Coronary artery (tissue), 2 donors: ENCODE measurements around the gene C6orf132.

Experiments used
- DNase-seq: peaks from one replicate; pipeline ENCODE4 v3.0.0-alpha.2; 2017; ENCODE audit warnings: low spot score
- H3K27ac ChIP-seq, 2 donors: fragments of 200-600 bp; sonication (generic); one replicate each; pipeline ENCODE4 v1.5.1; 2016 to 2019
- H3K4me3 ChIP-seq: fragments of 200-600 bp; sonication (generic); 2 replicates; pipeline ENCODE4 v1.5.1; 2016; ENCODE audit warnings: mild to moderate bottlenecking, moderate library complexity
- TF ChIP-seq, protein P1 (sequence below): fragments of 200-600 bp; sonication (generic); IDR thresholded peaks from one replicate; pipeline ENCODE4 v1.5.1; 2019; ENCODE audit warnings: antibody characterized with exemption

Gene C6orf132

DNA sequence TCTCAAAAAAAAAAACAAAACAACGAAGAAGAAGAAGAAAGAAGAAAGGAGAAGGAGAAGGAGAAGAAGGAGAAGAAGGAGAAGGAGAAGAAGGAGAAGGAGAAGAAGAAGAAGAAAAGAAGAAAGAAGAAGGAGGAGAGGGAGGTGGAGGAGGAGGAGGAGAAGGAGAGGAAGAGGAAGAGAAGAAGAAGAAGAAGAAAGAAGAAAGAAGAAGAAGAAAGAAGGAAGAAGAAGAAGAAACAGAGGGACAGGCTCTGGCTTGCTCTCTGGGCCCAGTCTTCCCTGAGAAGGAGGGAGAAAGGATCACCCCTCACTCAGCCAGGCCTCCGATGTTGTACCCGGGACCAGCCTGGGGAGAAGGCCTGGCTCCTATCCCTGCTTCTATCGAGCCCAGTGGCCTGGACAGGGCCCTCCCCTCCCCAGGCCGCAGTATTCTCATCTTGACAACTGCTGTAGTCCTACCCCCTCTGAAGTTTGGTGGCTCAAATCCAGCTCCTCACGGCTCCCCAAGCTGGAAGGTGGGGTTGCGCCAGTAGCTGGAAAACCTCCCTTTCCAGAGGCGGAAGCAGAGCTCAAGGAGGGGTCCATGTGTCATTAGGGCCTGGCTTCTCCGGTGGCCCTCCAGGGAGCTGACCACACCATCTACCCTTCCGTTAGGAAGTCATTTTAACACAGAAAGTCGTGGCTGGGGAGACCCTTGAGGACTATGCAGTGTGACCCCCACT lies 18.9 kb downstream of the C6orf132 start:
- TF ChIP-seq, protein P1, sequence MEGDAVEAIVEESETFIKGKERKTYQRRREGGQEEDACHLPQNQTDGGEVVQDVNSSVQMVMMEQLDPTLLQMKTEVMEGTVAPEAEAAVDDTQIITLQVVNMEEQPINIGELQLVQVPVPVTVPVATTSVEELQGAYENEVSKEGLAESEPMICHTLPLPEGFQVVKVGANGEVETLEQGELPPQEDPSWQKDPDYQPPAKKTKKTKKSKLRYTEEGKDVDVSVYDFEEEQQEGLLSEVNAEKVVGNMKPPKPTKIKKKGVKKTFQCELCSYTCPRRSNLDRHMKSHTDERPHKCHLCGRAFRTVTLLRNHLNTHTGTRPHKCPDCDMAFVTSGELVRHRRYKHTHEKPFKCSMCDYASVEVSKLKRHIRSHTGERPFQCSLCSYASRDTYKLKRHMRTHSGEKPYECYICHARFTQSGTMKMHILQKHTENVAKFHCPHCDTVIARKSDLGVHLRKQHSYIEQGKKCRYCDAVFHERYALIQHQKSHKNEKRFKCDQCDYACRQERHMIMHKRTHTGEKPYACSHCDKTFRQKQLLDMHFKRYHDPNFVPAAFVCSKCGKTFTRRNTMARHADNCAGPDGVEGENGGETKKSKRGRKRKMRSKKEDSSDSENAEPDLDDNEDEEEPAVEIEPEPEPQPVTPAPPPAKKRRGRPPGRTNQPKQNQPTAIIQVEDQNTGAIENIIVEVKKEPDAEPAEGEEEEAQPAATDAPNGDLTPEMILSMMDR: no peak
- H3K4me3 ChIP-seq: no peak overlapping the region
- DNase-seq: no peak
- peak overlapping the region in 1 of 2 donors; percentile 41 for H3K27ac ChIP-seq

DNA sequence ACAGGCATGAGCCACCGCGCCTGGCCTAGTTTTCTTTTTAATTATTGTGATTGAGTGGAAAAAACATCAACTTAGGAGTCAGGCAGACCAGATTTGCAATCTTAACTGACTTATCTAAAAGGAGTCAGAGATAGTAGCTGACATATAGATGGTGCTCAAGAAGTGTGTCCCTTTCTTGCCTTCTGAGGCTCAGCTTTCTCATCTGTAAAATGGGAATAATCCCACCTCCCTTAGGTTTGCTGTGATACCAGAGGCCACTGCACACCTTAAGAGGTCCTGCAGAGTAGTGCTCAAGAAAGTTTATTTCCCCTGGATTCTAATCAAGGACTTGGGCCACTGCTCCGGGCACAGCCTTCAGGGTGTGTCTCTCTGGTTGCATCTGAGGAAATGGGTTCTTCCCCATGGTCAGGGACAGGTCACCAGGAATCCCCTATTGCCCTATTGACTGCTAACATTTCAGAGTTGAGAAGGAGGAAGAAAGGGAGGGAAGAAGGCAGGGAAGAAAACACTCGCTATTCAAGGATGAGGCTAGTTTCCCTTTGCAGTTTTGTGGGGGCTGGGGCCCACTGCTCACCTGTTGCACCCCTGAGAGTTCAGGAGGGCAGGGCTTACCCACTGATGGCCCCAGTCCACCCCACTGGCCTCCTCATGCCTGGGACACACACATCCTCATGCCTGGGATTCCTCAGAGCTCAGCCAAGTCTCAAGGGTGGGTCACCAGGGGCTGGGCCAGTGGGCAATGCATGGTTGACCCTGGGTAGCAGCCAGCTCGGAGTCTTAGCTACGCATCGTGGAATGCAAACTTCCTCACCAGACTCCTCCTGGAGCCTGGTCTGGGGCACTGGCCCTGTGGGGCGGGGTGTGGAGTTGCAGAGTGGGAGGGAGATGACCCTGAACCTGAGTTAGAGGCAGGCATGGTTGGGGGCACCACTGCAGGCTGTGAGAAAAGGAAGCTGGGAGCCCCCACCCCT lies 21.2 kb downstream of the C6orf132 start:
- H3K4me3 ChIP-seq: no peak overlapping the region
- TF ChIP-seq, protein P1: no peak
- no peak for DNase-seq
- no peak overlapping the region for H3K27ac ChIP-seq

DNA sequence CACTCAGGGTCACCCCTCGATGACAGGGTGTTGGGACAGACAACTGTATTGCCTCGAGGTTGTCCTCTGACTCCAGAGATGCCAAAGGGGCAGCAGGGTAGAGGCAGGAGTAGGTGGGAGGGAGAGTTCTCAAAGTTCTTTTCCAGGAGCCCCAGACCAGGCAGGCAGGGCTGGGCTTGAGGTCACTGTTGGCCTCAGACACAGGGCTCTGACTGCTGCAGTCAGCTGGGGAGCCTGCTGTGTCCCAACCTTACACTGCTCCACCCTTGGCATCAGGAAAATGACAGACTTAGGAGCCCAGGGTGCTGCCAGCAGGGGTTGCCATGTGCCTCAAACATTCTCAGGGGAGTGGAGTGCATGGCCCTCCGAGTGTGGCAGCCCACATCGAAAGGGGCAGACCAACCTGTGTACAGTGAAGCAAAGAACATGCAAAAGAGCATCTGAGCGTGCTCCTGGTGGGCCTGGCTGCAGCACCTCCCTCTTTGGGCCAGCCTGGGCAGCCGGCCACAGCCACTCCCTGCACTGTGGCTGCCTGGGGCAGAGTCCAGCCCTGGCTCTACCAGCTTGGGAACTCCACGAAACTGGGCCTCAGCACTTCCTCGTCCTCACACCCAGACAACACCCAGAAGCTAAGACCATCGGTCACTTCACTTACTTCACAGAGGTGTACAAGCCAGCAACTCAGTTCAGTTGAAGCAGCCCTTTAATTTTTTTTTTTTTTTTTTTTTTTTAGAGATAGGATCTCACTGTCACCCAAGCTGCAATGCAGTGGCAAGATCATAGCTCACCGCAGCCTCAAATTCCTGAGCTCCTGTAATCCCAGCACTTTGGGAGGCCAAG lies 24.0 kb downstream of the C6orf132 start:
- Histone ChIP-seq H3K27ac (peak overlapping the region in 1 of 2 donors; percentile 45), H3K4me3 (no peak overlapping the region)
- TF ChIP-seq, protein P1: no peak

DNA sequence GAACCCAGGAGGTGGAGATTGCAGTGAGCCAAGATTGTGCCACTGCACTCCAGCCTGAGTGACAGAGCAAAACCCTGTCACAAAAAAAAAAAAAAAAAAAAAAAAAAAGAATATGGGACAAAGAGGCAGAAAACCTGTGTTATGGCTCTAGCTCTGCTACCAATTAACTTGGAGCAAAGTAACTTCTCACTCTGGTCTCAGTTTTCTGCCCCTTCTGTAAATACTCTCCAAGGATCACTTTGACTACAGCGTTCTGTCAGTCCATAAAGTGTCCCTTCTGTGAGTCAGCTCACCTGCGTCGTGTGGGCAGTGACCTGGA lies 24.6 kb downstream of the C6orf132 start:
- no peak for DNase-seq
- no peak overlapping the region for H3K4me3 ChIP-seq
- peak overlapping the region in 1 of 2 donors; percentile 45 for H3K27ac ChIP-seq
- TF ChIP-seq, protein P1: no peak

More for the DNA sequence above, 24.0 kb downstream of the C6orf132 start:
- DNase-seq: no peak

DNA sequence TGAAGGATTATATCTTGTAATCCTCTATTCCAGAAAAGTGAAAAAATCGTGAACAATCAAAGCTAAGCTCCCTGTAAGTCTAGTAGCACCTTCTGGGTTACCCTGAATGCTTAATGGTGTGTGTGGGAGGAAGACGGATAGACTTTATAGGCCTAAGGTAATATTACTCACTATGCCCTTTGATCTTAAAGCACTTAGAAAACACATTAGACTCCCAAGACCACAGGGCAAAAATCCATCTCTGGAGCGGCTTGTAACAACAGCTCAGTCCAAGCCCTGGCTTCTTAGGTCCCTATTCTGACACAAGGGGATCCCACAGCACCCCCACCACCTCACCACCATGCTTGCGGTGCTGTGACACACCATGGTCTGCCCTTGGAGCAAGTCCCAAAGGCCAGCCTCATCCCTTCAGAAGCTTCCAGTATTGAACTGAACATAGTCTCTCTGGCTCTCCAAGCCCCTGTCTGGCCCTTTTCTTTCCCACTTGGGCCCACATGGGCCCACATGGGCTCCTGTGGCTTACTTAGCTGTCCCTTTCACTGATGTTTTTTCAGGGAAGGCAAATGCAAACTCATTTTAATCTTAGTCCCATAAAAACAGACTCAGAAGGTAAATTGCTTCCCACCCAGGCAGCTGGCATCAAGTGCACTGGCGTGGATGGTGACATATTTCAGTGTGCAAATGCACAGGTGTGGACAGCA lies 28.3 kb downstream of the C6orf132 start:
- TF ChIP-seq, protein P1: no peak
- Histone ChIP-seq H3K4me3 (no peak overlapping the region), H3K27ac (no peak overlapping the region)
- DNase-seq: no peak

DNA sequence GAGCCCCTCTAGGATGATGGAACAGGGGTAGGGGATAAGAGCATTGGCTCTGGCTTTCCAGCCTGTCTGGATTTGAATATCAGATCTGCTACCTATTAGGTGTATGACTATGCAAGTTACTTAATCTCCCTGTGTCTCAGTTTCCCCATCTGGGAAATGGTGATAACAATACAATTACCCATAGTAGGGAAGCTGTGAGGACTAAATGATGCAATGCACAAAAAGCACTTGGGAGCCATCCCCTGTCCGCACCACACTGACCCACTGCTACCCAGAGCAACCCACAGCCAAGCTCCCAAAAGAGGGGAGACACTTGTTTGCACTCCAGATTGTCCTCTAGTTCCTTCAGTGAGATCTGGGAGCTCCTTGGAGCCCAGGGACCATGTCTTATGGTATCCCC lies 30.1 kb downstream of the C6orf132 start:
- no peak for DNase-seq
- TF ChIP-seq, protein P1: no peak
- H3K27ac ChIP-seq: no peak overlapping the region
- H3K4me3 ChIP-seq: no peak overlapping the region
